22Rv1 (cell line): ENCODE data around the gene TMEM8B.

Source experiments
- ZFX ChIP-seq: fragments of 450-650 bp; IDR thresholded peaks from 2 replicates; pipeline ENCODE4 v1.6.1; 2017; ENCODE audit warnings: antibody characterized with exemption, borderline replicate concordance
- TF ChIP-seq, protein P1 (sequence below): fragments of 450-650 bp; IDR thresholded peaks from 2 replicates; pipeline ENCODE4 v1.5.1; 2017; ENCODE audit warnings: mild to moderate bottlenecking

DNA sequence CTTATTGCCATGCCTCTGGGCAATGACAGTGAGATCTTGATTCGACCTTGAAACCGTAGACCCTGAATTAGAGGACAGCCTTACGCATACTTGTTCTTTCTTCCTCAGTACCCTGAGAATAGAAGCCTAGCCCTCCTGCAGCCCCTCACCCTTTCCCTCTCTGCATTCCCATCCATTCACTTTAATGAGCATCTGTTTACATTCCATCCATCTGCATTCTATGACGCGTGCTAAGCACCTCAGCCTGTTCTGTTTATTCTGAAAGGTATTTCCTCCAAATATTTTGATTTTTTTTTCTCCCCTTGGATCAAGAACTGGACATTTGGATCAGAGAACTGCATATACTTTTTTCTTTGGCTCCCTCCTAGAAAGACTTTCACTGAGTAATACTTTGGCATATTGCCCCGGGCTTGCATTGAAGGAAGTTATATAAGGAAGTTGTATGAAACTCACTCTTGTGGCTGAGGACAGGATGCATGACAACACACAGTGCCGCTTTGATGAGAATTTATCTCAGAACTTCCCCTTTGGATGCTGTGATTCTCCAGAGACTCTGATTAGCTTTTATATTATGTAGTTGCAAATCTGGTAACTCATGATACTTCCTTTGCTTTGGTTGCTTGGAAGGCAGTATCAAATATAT lies 15.7 kb downstream of the TMEM8B start:
- TF ChIP-seq, protein P1, sequence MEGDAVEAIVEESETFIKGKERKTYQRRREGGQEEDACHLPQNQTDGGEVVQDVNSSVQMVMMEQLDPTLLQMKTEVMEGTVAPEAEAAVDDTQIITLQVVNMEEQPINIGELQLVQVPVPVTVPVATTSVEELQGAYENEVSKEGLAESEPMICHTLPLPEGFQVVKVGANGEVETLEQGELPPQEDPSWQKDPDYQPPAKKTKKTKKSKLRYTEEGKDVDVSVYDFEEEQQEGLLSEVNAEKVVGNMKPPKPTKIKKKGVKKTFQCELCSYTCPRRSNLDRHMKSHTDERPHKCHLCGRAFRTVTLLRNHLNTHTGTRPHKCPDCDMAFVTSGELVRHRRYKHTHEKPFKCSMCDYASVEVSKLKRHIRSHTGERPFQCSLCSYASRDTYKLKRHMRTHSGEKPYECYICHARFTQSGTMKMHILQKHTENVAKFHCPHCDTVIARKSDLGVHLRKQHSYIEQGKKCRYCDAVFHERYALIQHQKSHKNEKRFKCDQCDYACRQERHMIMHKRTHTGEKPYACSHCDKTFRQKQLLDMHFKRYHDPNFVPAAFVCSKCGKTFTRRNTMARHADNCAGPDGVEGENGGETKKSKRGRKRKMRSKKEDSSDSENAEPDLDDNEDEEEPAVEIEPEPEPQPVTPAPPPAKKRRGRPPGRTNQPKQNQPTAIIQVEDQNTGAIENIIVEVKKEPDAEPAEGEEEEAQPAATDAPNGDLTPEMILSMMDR, result no peak
- TF ChIP-seq ZFX, result no peak
